NOMO-1 treated with dmso at 0.1 percent for 144 hours (cell line): ENCODE measurements around the gene C1orf159.
A peak's percentile ranks its signal among the peaks of the same experiment; 100 is the strongest.
"Not testable (repeated sequence)": the region's sequence is repeated elsewhere in the genome, so short reads cannot be mapped to it uniquely, and the experiment has no call there.

Experiments used
- DNase-seq: peaks from one replicate; lab custom pipeline; 2025; ENCODE audit not compliant: unreplicated experiment; lab: John Stamatoyannopoulos, UW

Gene C1orf159

GRCh38 chr1:1150100-1150499, 34.2 kb upstream of the C1orf159 start:
- DNase-seq, result no peak

GRCh38 chr1:1149416-1149815, 33.5 kb upstream of the C1orf159 start:
- DNase-seq, result no peak

DNA sequence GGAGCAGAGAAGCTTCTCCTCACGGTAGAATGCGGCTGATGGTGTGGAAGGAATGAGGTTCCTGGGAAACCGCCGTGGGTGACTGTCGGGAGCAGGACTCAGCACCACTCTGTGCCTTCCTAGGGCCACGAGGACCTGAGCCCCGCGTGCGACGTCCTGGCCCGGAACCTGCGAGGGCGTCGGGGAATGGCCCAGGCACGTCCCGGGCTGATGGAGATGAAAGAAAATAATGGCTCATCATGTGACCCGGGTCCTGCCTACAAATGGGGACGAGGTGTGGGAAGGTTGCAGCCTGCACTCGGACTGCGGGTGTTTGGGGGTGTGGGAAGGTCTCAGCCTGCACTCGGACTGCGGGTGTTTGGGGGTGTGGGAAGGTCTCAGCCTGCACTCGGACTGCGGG, 32.7 kb upstream of the C1orf159 start:
- no peak for DNase-seq

DNA sequence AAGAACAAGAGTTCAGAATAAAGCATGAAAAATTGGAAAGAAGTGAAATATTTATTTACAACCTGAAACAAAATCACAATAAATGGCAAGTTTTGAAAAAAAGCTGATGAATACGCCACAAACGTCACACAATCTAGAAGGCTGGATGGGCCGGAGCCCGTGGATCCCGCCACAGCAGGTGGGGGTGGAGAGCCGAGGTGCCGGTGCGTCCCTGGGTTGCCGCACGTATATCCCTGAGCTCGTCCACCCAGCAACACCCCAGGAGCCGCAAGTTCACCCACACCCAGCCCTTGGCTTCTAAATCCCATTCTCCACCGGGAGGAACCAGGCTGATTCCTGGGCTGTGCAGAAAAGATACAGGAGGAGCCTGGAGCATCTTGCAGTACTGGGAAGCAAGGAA, 32.2 kb upstream of the C1orf159 start:
- no peak for DNase-seq

DNA sequence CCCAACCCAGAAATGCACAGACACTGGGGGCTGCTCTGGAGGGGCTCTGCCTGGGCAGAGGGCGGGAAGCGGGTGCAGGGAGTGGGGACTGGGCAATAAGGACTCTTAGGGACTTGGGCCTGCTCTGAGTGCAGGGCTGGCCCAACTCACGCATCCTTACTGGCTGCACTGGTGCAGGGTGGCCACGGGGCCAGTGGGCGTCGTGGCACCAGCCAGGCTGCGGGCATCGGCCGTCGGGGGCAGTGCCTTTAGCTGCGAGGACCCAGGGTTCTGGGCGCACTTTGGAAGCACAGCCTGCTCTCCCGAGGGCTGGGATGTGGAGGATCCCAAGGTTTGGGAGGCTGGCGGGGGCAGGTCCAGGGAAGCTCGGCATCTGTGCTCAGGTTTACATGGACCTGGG, 30.7 kb upstream of the C1orf159 start:
- no peak for DNase-seq

DNA sequence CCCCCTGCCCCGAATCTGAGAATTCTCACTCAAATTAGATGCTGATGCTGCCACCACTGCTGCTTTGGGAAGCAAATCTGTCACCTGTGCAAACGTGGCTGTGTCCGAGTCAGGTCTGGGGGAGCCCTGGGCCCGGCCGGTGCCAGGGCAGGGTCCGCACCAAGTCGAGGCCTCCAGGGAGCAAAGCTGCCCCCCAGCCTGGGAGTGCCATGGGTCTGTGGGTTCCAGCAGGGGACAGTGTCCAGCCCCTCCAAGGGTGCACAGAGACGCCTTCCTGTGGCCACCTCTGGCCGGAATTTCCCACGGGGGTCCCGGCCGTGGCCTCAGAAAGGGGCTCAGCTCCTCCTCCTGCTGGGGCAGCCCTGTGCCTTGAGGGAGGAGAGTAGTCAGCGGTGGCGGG, 30.1 kb upstream of the C1orf159 start:
- no peak for DNase-seq

GRCh38 chr1:1145547-1145914, 29.6 kb upstream of the C1orf159 start:
- DNase-seq, result no peak

DNA sequence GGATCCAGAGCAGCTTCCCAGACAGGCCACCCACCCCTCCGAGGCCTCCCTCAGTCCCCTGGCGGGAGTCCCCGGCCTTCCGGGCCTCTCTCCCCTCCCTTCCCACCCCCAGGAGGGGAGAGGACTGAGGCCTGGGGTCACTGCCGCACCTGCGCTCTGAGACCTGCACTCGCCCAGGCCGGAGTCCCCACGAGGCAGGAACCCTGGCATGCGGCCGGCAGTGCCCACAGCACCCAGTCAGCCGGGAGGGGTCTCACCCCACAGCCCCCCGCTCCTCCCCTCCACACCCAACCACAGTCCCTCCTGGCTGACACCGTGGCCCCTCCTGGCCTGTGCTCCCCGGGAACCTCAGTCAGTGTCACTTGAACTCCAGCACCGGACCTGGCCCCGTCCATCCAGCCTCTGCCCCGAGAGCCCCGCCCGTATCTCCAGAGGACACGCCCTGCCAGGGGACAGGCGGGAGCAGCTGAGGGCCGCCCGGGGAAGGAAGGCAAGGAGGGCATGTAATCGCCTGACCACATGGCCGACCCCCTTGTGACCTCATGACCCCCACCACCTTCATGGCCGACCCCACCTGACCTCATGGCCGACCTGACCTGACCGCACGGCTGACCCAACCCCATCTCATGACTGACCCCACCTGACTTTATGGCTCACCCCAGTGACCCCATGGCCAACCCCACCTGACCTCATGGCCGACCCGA, 29.1 kb upstream of the C1orf159 start:
- no peak for DNase-seq

GRCh38 chr1:1144122-1144842, 28.4 kb upstream of the C1orf159 start:
- DNase-seq, result peak; percentile 42

- no peak for DNase-seq
Measured at GRCh38 chr1:1143636-1144035, 27.7 kb upstream of the C1orf159 start.

- DNase-seq, result no peak
Measured at GRCh38 chr1:1142844-1143243, 27.0 kb upstream of the C1orf159 start.

DNA sequence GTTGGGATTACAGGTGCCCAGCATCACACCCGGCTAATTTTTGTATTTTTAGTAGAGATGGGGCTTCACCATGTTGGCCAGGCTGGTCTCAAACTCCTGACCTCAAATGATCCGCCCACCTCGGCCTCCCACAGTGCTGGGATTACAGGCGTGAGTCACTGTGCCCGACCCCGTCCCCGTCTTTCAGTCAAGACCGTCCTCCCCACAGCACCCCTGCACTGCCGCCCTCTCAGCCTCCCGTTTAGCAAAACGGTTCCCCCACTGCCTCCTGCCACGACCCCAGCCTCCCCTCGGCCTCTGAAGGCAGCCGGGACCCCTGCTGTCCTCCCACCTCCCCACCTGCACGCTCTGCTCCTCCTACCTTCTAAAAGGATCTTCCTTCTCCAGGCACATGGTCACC, 26.5 kb upstream of the C1orf159 start:
- DNase-seq, result not testable (repeated sequence)

- DNase-seq, result no peak
Measured at GRCh38 chr1:1141911-1142250, 26.0 kb upstream of the C1orf159 start.

DNA sequence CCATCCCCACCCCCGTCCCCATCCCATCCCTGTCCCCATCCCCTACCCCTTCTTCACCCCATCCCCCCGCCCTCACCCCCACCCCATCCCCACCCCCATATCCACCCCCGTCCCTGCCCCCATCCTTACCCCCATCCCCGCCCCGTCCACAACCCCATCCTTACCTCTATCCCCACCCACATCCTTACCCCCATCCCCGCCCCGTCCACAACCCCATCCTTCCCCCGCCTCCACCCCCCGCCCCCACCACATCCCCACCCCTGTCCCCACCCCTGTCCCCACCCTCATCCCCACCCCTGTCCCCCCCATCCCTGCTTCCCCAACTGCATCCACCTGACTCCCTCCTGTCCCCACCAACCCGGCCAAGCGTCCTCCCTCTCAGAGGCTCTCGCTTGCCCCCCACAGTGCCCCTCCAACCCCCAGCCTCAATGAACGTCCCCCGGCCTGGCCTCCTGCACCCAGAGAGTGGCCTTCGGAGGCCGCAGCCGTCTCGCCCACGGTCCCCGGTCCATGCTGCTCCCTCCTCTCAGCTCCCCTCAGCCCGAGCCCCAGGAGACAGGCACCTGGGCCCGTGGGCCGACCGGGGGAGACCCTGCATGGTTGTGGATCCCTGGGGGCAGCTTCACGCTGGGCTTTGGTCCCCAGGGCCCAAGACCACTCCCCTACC, 25.5 kb upstream of the C1orf159 start:
- no peak for DNase-seq

GRCh38 chr1:1140673-1141072, 24.8 kb upstream of the C1orf159 start:
- no peak for DNase-seq

- DNase-seq, result no peak
Measured at GRCh38 chr1:1137256-1138045, 21.6 kb upstream of the C1orf159 start.

DNA sequence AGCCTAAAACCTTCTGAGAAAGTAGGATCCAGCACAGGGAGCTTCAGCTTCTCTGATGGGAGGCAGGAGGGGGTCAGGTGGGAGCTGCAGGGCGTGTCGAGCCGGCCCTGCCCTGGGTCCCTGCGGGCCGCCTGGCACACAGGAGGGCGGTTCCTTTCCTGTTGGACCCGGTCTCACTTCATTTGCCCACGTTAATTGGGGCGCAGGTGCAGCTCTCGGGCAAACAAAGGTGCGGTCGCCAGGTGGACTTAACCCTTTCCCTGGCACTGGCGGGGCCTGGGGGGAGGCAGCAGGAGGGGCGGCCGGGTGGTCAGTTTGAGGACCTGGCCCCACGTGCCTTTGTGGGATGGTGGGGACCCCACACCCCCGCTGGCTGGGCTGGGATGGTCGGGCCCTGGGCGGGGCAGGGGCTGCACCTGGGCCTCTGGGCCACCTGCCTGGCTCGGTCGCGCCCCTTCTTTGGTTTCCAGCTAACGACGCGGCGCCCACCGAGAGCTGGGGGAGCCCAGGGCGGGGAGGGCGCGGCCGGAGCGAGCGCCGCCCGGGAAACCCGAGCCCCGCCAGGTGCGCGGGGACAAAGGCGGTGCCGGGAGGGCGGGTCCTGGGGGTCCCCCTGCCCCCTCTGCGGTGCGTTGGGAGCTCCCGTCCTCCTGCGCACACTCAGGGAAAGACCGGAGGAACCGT, 20.8 kb upstream of the C1orf159 start:
- no peak for DNase-seq

- no peak for DNase-seq
Measured at GRCh38 chr1:1135339-1136136, 19.6 kb upstream of the C1orf159 start.

DNA sequence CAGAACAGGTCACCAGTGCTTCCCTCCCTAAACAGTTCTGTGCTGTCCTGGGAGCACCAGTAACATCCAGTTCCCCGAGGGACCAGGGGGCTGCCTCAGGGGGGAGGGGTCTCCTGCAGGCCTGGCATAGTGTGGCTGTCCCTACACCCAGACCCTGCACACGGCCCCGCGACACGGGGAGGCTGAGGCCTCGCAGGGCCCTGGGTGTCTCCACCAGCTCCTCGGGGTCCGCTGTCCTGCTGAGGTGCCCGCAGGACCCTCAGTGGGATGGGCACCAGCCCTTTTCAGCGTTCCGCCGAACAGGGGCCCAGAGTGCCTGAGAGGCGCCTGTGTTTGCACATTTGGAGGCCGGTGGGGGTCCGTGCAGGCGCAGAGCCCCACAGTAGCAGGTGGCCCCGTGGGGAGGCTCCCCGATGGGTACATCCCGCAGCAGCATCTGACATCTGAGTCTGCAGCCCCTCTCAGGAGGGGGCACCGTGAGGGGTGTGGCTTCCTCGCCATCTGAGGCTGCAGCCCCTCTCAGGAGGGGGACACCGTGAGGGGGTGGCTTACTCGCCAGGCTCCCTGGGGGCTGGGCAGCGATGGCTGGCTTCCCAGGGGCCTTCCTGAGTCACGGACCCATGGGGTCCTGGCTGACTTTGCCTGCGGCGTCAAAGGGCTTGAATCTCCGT, 18.5 kb upstream of the C1orf159 start:
- DNase-seq, result no peak
